H1 (cell line): Measurements from ENCODE around the gene IQGAP3. TPM values are rescaled to one million over a fixed set of nuclear protein-coding genes. Genes with fewer than 3 reads are reported as not detected.

Source experiments
- CTCF ChIA-PET: fragments of 300-600 bp; sonication (Branson Sonifier 250); formaldehyde crosslinking; loops from one replicate; lab custom pipeline; 2021; ENCODE audit not compliant: partially characterized antibody; lab: Charles Lee
- POLR2A ChIA-PET: fragments of 300-600 bp; sonication (Branson Sonifier 250); formaldehyde crosslinking; loops from one replicate; lab custom pipeline; 2021; ENCODE audit warnings: inconsistent platforms; ENCODE audit not compliant: partially characterized antibody; lab: Charles Lee
- DNase-seq, 2 experiments: peaks; one replicate each; pipeline versions ENCODE4 v3.0.0 to v3.0.0-alpha.2; 2010 to 2022; ENCODE audit warnings: low spot score in 2 of 2, low read depth in 1 of 2, mixed read lengths in 1 of 2
- FAIRE-seq: peaks from 2 replicates; lab custom pipeline; 2011; peaks lifted over from hg19 to GRCh38; lab: Jason Lieb, UNC
- H2AFZ ChIP-seq: 2 replicates; pipeline ENCODE4 v1.8.1; 2012; ENCODE audit warnings: low read length, inconsistent platforms
- H2AK5ac ChIP-seq: 2 replicates; pipeline ENCODE4 v1.6.1; 2013; ENCODE audit warnings: low read depth, low read length
- H2BK120ac ChIP-seq: replicated peaks from 2 replicates; pipeline ENCODE3; 2013; ENCODE audit warnings: low read depth, low read length, inconsistent platforms
- H2BK12ac ChIP-seq: 2 replicates; pipeline ENCODE4 v1.6.1; 2013; ENCODE audit warnings: low read depth, low read length
- H2BK15ac ChIP-seq: 2 replicates; pipeline ENCODE4 v1.6.1; 2013; ENCODE audit warnings: low read length
- H2BK20ac ChIP-seq: 2 replicates; pipeline ENCODE4 v1.6.1; 2013; ENCODE audit warnings: low read length
- H2BK5ac ChIP-seq: 2 replicates; pipeline ENCODE4 v1.6.1; 2013; ENCODE audit warnings: low read depth, low read length
- H3K14ac ChIP-seq: 2 replicates; pipeline ENCODE4 v1.6.1; 2013; ENCODE audit warnings: inconsistent platforms; ENCODE audit not compliant: insufficient read length
- H3K18ac ChIP-seq: 2 replicates; pipeline ENCODE4 v1.6.1; 2013; ENCODE audit warnings: low read length; ENCODE audit errors: extremely low read depth
- H3K23ac ChIP-seq: 2 replicates; pipeline ENCODE4 v1.6.1; 2013; ENCODE audit warnings: inconsistent platforms; ENCODE audit not compliant: insufficient read length
- H3K23me2 ChIP-seq: 2 replicates; pipeline ENCODE4 v1.6.1; 2013; ENCODE audit warnings: low read depth, low read length
- H3K27ac ChIP-seq: 2 replicates; pipeline ENCODE4 v1.6.1; 2011; ENCODE audit warnings: low read depth, low read length, inconsistent platforms
- H3K27me3 ChIP-seq, 4 experiments: replicated peaks in 1 of 4; 1 replicate in 1 of 4; 2 replicates in 3 of 4; pipeline versions ENCODE4 v1.6.1 to v1.8.1; 2011 to 2013; ENCODE audit warnings: low read length in 3 of 4, mild to moderate bottlenecking in 3 of 4, inconsistent platforms in 2 of 4, mixed read lengths in 2 of 4, moderate library complexity in 1 of 4; ENCODE audit not compliant: control insufficient read depth in 3 of 4, insufficient read depth in 3 of 4; ENCODE audit errors: extremely low read depth in 1 of 4
- H3K36me3 ChIP-seq, 4 experiments: 2 replicates each; pipeline versions ENCODE4 v1.6.1 to v1.8.1; 2011 to 2013; ENCODE audit warnings: mild to moderate bottlenecking in 4 of 4, low read length in 3 of 4, moderate library complexity in 2 of 4, control low read depth in 1 of 4, inconsistent platforms in 1 of 4; ENCODE audit not compliant: insufficient read depth in 4 of 4, control insufficient read depth in 2 of 4
- H3K4ac ChIP-seq: replicated peaks from 2 replicates; pipeline ENCODE3; 2013; ENCODE audit warnings: low read length, low read depth, mixed read lengths, inconsistent platforms; ENCODE audit not compliant: insufficient read length
- H3K4me1 ChIP-seq, 4 experiments: replicated peaks in 1 of 4; 1 replicate in 1 of 4; 2 replicates in 3 of 4; pipeline versions ENCODE4 v1.6.1 to v1.8.1; 2011 to 2013; ENCODE audit warnings: low read length in 3 of 4, inconsistent platforms in 2 of 4, mixed read lengths in 1 of 4; ENCODE audit not compliant: insufficient read depth in 4 of 4, control insufficient read depth in 3 of 4
- H3K4me2 ChIP-seq, 2 experiments: 2 replicates each; pipeline versions ENCODE4 v1.6.1 to v1.8.1; 2011 to 2013; ENCODE audit warnings: low read depth in 2 of 2, low read length in 2 of 2, control low read depth in 1 of 2, inconsistent platforms in 1 of 2, mild to moderate bottlenecking in 1 of 2; ENCODE audit not compliant: insufficient read depth in 1 of 2
- H3K4me3 ChIP-seq, 4 experiments: fragments of 200-600, 300-600 bp in 1 of 4; sonication (generic), shearing (Covaris generic), sonication (Bioruptor Twin) in 1 of 4; 2 replicates each; pipeline versions ENCODE4 v1.5.1 to v1.8.1; 2011 to 2016; ENCODE audit warnings: low read length in 4 of 4, low read depth in 3 of 4, control low read depth in 2 of 4, inconsistent platforms in 2 of 4, mild to moderate bottlenecking in 2 of 4, mixed read lengths in 1 of 4, moderate library complexity in 1 of 4; ENCODE audit not compliant: insufficient read depth in 2 of 4; ENCODE audit errors: extremely low read depth in 1 of 4
- H3K56ac ChIP-seq: replicated peaks from 2 replicates; pipeline ENCODE3; 2013; ENCODE audit warnings: low read depth, mild to moderate bottlenecking, mixed read lengths, low read length, inconsistent platforms; ENCODE audit not compliant: insufficient read length
- H3K79me1 ChIP-seq: 2 replicates; pipeline ENCODE4 v1.6.1; 2013; ENCODE audit warnings: low read depth, low read length, control low read depth
- H3K79me2 ChIP-seq, 2 experiments: 2 replicates each; pipeline versions ENCODE4 v1.6.1 to v1.8.1; 2012 to 2013; ENCODE audit warnings: low read length in 2 of 2, mild to moderate bottlenecking in 2 of 2, inconsistent platforms in 1 of 2; ENCODE audit not compliant: insufficient read depth in 2 of 2, control insufficient read depth in 1 of 2
- H3K9ac ChIP-seq, 4 experiments: replicated peaks in 1 of 4; 1 replicate in 1 of 4; 2 replicates in 3 of 4; pipeline versions ENCODE4 v1.6.1 to v1.8.1; 2011 to 2013; ENCODE audit warnings: low read depth in 3 of 4, low read length in 3 of 4, control low read depth in 2 of 4, mild to moderate bottlenecking in 2 of 4, moderate library complexity in 2 of 4, inconsistent platforms in 1 of 4; ENCODE audit errors: extremely low read depth in 1 of 4
- H3K9me3 ChIP-seq, 2 experiments: 2 replicates each; pipeline versions ENCODE4 v1.6.1 to v1.8.1; 2012 to 2013; ENCODE audit warnings: mild to moderate bottlenecking in 2 of 2, moderate library complexity in 2 of 2, control low read depth in 1 of 2, inconsistent platforms in 1 of 2, low read depth in 1 of 2, low read length in 1 of 2, mixed read lengths in 1 of 2; ENCODE audit not compliant: insufficient read depth in 2 of 2
- H4K20me1 ChIP-seq, 2 experiments: replicated peaks in 1 of 2; 2 replicates each; pipeline versions ENCODE3 to v1.8.1; 2011 to 2013; ENCODE audit warnings: inconsistent platforms in 2 of 2, low read length in 2 of 2, mild to moderate bottlenecking in 1 of 2; ENCODE audit not compliant: insufficient read depth in 2 of 2, control insufficient read depth in 1 of 2
- H4K5ac ChIP-seq: 2 replicates; pipeline ENCODE4 v1.6.1; 2013; ENCODE audit warnings: low read length, low read depth, mixed read lengths, inconsistent platforms; ENCODE audit not compliant: insufficient read length
- H4K8ac ChIP-seq: 2 replicates; pipeline ENCODE4 v1.8.0; 2013; ENCODE audit warnings: mild to moderate bottlenecking, moderate library complexity, low read length, inconsistent platforms; ENCODE audit not compliant: insufficient read depth; ENCODE audit errors: extremely low read depth
- H4K91ac ChIP-seq: replicated peaks from 2 replicates; pipeline ENCODE3; 2013; ENCODE audit warnings: low read length, mixed read lengths, inconsistent platforms; ENCODE audit not compliant: insufficient read length
- BCL11A ChIP-seq, 2 experiments: IDR thresholded peaks; one replicate each; pipeline ENCODE4 v1.6.1; 2011; ENCODE audit warnings: low read depth in 2 of 2, low read length in 2 of 2, mild to moderate bottlenecking in 2 of 2
- CEBPB ChIP-seq: IDR thresholded peaks from 2 replicates; pipeline ENCODE4 v1.6.1; 2012; ENCODE audit warnings: low read depth, low read length
- GABPA ChIP-seq: IDR thresholded peaks from 2 replicates; pipeline ENCODE4 v1.6.1; 2011; ENCODE audit warnings: mild to moderate bottlenecking, low read length, moderate library complexity, borderline replicate concordance; ENCODE audit not compliant: insufficient read depth
- KDM4A ChIP-seq: IDR thresholded peaks from one replicate; pipeline ENCODE4 v1.7.1; 2012; ENCODE audit warnings: low read depth, mild to moderate bottlenecking, moderate library complexity, low read length, inconsistent platforms; ENCODE audit not compliant: severe bottlenecking
- POLR2AphosphoS5 ChIP-seq: IDR thresholded peaks from 2 replicates; pipeline ENCODE4 v1.6.1; 2011; ENCODE audit warnings: low read depth, low read length
- SAP30 ChIP-seq: fragments of 300-600 bp; sonication (generic); IDR thresholded peaks from 2 replicates; pipeline ENCODE4 v1.7.1; 2012; ENCODE audit warnings: low read length, moderate library complexity, mild to moderate bottlenecking, inconsistent platforms; ENCODE audit not compliant: insufficient read depth, insufficient replicate concordance
- SP4 ChIP-seq: IDR thresholded peaks from 2 replicates; pipeline ENCODE4 v1.6.1; 2012; ENCODE audit warnings: low read length, inconsistent platforms
- WGBS, 2 experiments: shearing (Covaris generic) in 1 of 2; methylation state at CpG; one replicate each; pipeline versions ENCODE4 v1.1.6 to v1.1.7; 2013 to 2015; ENCODE audit warnings: low lambda C conversion rate in 2 of 2, mixed read lengths in 2 of 2, inconsistent platforms in 1 of 2, low coverage in 1 of 2, missing lambda C conversion rate in 1 of 2; ENCODE audit not compliant: insufficient replicate concordance in 2 of 2, insufficient coverage in 1 of 2, insufficient read length in 1 of 2; ENCODE audit errors: extremely low coverage in 1 of 2, missing lambda C conversion rate in 1 of 2; 5-methylcytosine and 5-hydroxymethylcytosine counted together
- polyA plus RNA-seq, 7 experiments: library from polyadenylated mRNA; depleted of rRNA in 3 of 7; stranded (reverse) in 5 of 7; unstranded in 2 of 7; fragments of >200 nt in 5 of 7; fragments of 200-250 nt in 2 of 7; gene quantifications; 1 replicate in 5 of 7; 2 replicates in 1 of 7; 4 replicates in 1 of 7; pipeline versions ENCODE4 v1.2.1 to v1.2.3, GENCODE V29; 2011 to 2013; ENCODE audit warnings: missing spikeins in 2 of 7, mixed read lengths in 2 of 7
- total RNA-seq: library from RNA; stranded (reverse); fragmentation: NEBNext Ultra II Directional; extraction: Animal tissue kit (Norgen Biotek cat#: 25700); gene quantifications from 2 replicates; pipeline ENCODE4 v1.2.1, GENCODE V29; 2021

Gene IQGAP3
- total and polyA plus RNA-seq, 2 of the 8 experiments (the other 6 are each of a cell fraction or from before 2014, with no cell fraction given): 14.6 to 22.3 TPM

DNA sequence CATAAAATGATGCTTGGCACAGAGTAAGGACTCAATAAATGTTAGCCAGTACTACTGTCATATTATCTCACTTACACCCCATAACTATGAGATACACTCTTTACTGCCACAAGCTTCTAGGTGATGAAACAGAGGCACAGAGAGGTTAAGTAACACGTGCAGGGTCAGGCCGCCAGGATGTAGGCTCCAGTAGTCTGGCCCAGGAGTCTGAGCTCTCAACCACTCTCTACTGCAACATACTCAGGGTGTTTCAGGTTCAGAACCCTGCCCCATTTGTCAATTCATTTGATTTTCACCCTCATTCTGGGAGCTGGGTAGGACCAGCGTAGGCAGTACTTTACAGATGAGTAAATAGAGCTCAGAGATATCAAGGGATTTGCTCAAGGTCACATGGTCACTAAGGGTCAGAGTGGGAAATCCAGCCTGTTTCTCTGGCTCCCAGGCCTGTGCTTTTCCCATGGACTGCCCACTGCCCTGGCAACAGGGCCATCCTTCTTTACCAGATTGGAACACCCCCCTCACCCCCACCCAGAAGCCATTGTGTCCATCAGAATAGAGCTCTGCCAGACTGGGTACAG lies 21.2 kb downstream of the IQGAP3 start:
- Histone ChIP-seq H3K9ac (no peak overlapping the region), H2BK15ac (no peak overlapping the region), H3K14ac (no peak overlapping the region), H2BK5ac (no peak overlapping the region), H3K23ac (no peak overlapping the region), H3K18ac (no peak overlapping the region), H3K56ac (no peak overlapping the region), H3K23me2 (no peaks in the 10 kb centered on the region), H2BK120ac (no peak overlapping the region), H4K91ac (no peak overlapping the region), H3K79me2 (no peaks in the 10 kb centered on the region), H3K4me1 (no peaks in the 10 kb centered on the region), H3K9me3 (no peaks in the 10 kb centered on the region), H4K20me1 (peaks cover 0 to 8% of the 10 kb centered on the region in 2 experiments), H2AK5ac (no peak overlapping the region), H4K5ac (no peak overlapping the region), H3K36me3 (peaks cover 6 to 30% (median 16%) of the 10 kb centered on the region in 4 experiments; a peak in 7 of 8 replicates), H3K4me2 (no peak overlapping the region), H3K27me3 (no peaks in the 10 kb centered on the region), H2BK20ac (no peak overlapping the region), H3K79me1 (no peaks in the 10 kb centered on the region), H3K27ac (no peak overlapping the region), H2AFZ (no peak overlapping the region), H3K4me3 (no peak overlapping the region), H3K4ac (no peak overlapping the region), H4K8ac (no peak overlapping the region), H2BK12ac (no peak overlapping the region)
- WGBS, 2 experiments: 92% methylated on average over 3 of the region's 3 CpGs; no CpG with 5 or more reads in 1 of the 2 experiments
- ChIA-PET CTCF (interaction anchor here (1.0 to 6.8 kb wide), 8 partner anchors 10 to 165 kb away, joined by 3 to 33 read pairs (median 3); partner anchors contain the start of gene NAXE), POLR2A (interaction anchor here (1.0 to 1.3 kb wide), 3 partner anchors 14 to 47 kb away, joined by 3 read pairs; no protein-coding TSS in a partner anchor)
- FAIRE-seq (no peak), DNase-seq (no peak)
- TF ChIP-seq POLR2AphosphoS5: no peak
- no peak for TF ChIP-seq SP4
- no peak for TF ChIP-seq BCL11A (IDR thresholded peaks at IDR 0.05; ENCODE audit: low read depth in 2 of 2, low read length in 2 of 2)
- no peak for TF ChIP-seq SAP30
- no peak for TF ChIP-seq KDM4A
- TF ChIP-seq GABPA: no peak
- no peak for TF ChIP-seq CEBPB
